DMS114 treated with DMSO at 0.1 percent for 48 hours (cell line): ENCODE data around the gene TBC1D3L.
"Not testable (repeated sequence)": the region's sequence is repeated elsewhere in the genome, so short reads cannot be mapped to it uniquely, and the experiment has no call there.

Experiments used
- DNase-seq: peaks from one replicate; lab custom pipeline; 2025; ENCODE audit not compliant: unreplicated experiment; lab: John Stamatoyannopoulos, UW

Gene TBC1D3L

GRCh38 chr17:37988960-37989359 lies at the start of gene TBC1D3L:
Gene TBC1D3L (minus strand): TSS chr17:37989060. CDS start chr17:37987520, 1,540 bp downstream.
- DNase-seq, result not testable (repeated sequence)

GRCh38 chr17:38003676-38004075 lies 14.8 kb upstream of the TBC1D3L start, which contains the start of gene TBC1D3D:
Gene TBC1D3D (plus strand): TSS chr17:38003976. CDS start chr17:38005561, 1,585 bp downstream.
- DNase-seq, result not testable (repeated sequence)
